Measurements from ENCODE around the gene SPCS2.

The SPCS2 gene

DNA sequence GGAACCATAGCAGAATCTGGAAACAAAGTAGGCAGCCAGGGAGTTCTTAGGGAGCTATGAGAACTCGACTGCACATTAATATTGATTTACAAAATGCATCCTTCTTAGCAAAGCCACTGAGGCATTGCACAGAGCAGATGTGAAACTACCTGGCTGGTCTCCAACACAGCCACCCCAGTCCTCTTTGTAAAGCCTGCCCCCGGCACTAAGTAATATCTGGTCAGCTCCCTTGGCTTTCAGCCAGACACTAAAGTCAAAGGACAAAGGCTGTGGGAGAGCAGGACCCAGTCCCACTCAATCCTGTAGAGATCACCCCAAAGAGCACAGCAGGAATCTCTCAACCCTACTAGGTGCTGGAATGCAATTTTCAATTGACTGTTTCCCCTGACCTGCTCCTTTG is 13.0 kb upstream of the SPCS2 start:
- TF ChIP-seq CTCF (IDR thresholded peaks at IDR 0.05; ENCODE audit: extremely low read depth, missing control alignments): no peak
- no peak for DNase-seq (ENCODE audit: low spot score)

- no peak for TF ChIP-seq CTCF (IDR thresholded peaks at IDR 0.05; ENCODE audit: extremely low read depth, missing control alignments)
These were observed 12.1 kb upstream of the SPCS2 start for GRCh38 chr11:74936976-74937375.

GRCh38 chr11:74937696-74938475 is 11.2 kb upstream of the SPCS2 start:
- DNase-seq (ENCODE audit: low spot score): no peak
- TF ChIP-seq CTCF (IDR thresholded peaks at IDR 0.05; ENCODE audit: extremely low read depth, missing control alignments): no peak

More at GRCh38 chr11:74936976-74937375, 12.1 kb upstream of the SPCS2 start:
- DNase-seq (ENCODE audit: low spot score): no peak

GRCh38 chr11:74941492-74941891 is 7.6 kb upstream of the SPCS2 start:
- TF ChIP-seq CTCF (IDR thresholded peaks at IDR 0.05; ENCODE audit: extremely low read depth, missing control alignments): no peak
- no peak for DNase-seq (ENCODE audit: low spot score)

DNA sequence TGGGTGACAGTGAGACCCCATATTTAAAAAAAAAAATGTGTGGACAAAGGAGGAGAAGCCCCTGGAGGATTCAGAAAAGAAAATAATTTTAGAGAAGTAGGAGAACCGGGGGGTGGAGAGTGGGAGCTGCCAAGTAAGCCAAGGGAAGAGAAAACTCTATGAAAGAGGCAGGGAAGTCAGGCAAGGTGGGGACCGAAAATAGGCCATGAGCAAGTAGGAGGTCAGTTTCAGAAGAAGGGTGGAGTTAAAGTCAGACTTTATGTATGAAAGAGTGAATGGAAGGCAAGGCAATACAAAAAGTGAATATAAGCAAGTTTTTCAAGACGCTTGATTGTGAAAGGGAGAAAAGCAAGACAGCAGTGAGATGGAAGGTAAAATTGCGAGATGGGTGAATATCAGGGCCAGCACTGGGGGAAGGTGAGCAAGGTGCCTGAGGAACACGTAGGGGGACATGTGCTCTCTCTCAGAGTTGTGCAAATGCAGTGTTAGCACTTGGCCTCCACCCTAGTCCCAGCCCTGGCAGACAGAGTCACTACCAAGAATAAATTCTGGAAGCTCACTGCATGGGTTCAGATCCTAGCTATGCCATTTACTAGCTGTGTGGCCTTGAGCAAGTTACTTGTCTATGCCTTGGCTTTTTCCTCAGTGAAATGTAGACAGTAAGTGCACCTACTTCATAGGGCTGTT is 6.8 kb upstream of the SPCS2 start:
- no peak for DNase-seq (ENCODE audit: low spot score)
- no peak for TF ChIP-seq CTCF (IDR thresholded peaks at IDR 0.05; ENCODE audit: extremely low read depth, missing control alignments)

GRCh38 chr11:74948546-74948897 is 544 bp upstream of the SPCS2 start:
- no peak for TF ChIP-seq CTCF (IDR thresholded peaks at IDR 0.05; ENCODE audit: extremely low read depth, missing control alignments)
- no peak for DNase-seq (ENCODE audit: low spot score)

DNA sequence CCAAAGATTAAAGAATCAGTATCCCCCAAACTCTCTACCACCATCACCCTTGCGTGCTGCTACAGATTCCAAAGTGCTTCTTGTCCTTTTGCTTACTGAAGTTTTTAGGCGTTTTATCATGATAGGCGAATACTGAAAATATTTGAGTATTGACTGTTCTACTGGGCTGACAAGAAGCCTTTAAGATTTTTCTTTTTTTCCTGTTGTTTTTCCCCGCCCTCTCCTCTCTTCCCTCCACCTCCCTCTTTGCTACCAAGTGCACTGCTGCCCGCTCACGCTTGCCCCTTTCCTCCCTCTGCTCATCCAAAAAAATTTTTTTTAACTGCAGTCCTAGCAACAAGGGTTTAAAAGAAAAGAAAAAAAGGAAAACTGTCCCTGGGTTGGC is 679 bp downstream of the SPCS2 start:
- no peak for TF ChIP-seq CTCF (IDR thresholded peaks at IDR 0.05; ENCODE audit: extremely low read depth, missing control alignments)
- no peak for DNase-seq (ENCODE audit: low spot score)

Data from GM20000 (cell line).